CD4-positive, alpha-beta T cell treated with Interleukin-6 at 100 ng/mL for 8 hours (primary cell): ENCODE data around the gene FKBP10.
"Not testable (repeated sequence)": the region's sequence is repeated elsewhere in the genome, so short reads cannot be mapped to it uniquely, and the experiment has no call there.

Source experiments
- DNase-seq: peaks from one replicate; pipeline ENCODE4 v3.0.0-alpha.2; 2020; ENCODE audit warnings: mixed read lengths, low spot score

The FKBP10 gene

GRCh38 chr17:41810659-41811548 lies 1.9 kb upstream of the FKBP10 start:
- DNase-seq = peak; percentile 14

GRCh38 chr17:41811549-41812380 lies 1.0 kb upstream of the FKBP10 start, which contains the start of gene P3H4:
TSS of gene P3H4 (minus strand) at chr17:41811949. CDS start at chr17:41811915, 34 bp downstream.
- DNase-seq = peak; percentile 70

GRCh38 chr17:41813152-41813680 lies 412 bp downstream of the FKBP10 start:
- no peak for DNase-seq

DNA sequence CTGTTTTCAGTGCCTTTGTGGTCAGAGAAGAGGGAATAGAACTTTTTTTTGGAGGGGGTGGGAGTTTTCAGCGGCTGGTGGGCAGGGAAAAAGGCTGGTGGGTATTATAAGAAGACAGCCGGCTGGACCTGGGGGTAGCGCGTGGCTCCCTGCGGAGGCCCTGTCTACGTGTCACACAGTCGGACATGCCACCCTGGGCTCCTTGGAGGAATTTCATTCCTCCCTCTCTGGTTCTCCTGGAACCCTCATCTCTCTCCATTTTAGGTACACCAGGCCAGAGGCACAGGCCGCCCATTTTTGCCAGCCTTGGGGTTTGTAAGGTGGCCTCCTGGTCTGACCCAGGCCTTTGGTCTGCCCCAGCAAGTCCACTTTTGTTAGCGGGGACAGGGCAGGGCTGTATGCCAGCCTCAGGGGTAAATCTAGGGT lies 908 bp downstream of the FKBP10 start:
- DNase-seq = no peak

GRCh38 chr17:41814195-41814594 lies 1.4 kb downstream of the FKBP10 start:
- DNase-seq = no peak

- DNase-seq = no peak
Observed at GRCh38 chr17:41816637-41817320, 4.0 kb downstream of the FKBP10 start.

- DNase-seq = no peak
Observed at GRCh38 chr17:41818024-41818423, 5.2 kb downstream of the FKBP10 start.

GRCh38 chr17:41821776-41822175 lies 9.0 kb downstream of the FKBP10 start:
- no peak for DNase-seq

DNA sequence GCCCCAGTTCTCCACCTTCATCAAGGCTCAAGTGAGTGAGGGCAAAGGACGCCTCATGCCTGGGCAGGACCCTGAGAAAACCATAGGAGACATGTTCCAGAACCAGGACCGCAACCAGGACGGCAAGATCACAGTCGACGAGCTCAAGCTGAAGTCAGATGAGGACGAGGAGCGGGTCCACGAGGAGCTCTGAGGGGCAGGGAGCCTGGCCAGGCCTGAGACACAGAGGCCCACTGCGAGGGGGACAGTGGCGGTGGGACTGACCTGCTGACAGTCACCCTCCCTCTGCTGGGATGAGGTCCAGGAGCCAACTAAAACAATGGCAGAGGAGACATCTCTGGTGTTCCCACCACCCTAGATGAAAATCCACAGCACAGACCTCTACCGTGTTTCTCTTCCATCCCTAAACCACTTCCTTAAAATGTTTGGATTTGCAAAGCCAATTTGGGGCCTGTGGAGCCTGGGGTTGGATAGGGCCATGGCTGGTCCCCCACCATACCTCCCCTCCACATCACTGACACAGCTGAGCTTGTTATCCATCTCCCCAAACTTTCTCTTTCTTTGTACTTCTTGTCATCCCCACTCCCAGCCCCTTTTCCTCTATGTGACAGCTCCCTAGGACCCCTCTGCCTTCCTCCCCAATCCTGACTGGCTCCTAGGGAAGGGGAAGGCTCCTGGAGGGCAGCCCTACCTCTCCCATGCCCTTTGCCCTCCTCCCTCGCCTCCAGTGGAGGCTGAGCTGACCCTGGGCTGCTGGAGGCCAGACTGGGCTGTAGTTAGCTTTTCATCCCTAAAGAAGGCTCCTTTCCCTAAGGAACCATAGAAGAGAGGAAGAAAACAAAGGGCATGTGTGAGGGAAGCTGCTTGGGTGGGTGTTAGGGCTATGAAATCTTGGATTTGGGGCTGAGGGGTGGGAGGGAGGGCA lies 9.7 kb downstream of the FKBP10 start:
- no peak for DNase-seq

DNA sequence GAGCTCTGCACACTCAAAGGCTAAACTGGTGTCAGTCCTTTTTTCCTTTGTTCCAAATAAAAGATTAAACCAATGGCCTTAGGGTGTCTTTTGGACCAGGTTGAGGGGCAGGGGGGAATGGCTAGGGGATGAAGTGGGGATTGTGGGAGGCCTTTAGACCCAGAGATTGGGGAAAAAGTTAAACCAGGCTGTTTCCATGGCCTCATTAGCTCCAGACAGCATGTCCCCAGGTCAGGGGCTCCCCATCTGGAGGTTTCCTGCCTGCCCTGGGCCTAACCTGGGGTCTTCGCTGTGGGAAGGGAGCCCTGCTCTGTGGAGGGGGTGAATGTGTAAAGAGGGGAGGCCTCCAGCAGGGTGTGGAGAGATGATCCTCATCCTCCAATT lies 10.3 kb downstream of the FKBP10 start:
- DNase-seq = no peak

DNA sequence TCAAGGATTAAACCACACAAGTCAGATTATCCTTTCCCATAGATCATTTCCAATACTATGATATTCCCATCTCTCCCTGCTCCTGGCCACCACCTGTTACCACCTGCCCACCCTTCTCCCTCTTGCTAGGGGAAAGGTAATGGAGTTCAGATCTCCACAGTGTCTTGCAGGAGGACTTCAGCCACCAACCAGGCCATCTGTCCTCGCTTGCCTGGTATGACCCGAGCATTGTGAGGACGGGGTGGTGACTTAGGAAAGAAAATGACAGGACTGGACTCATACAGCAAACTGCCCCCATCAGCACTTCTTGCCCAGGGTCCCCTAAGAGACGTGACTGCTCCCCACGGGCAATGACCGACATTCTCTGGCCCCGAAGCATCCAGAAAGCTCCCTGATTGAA lies 10.8 kb downstream of the FKBP10 start:
- DNase-seq = no peak

DNA sequence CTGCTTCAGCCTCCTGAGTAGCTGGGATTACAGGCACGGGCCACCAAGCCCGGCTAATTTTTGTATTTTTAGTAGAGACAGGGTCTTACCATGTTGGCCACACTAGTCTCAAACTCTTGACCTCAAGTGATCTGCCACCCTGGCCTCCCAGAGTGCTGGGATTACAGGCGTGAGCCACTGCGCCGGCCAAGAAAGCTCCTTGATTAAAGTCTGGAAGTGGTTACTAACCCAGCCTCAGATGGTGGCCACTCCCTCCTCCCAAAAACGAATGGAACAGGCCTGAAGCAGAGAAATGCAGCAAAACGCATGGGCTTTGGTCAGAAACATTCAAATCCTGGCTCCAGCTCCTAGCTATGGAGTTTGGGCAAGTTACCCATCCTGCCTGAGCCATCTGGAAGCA lies 11.3 kb downstream of the FKBP10 start:
- no peak for DNase-seq

DNA sequence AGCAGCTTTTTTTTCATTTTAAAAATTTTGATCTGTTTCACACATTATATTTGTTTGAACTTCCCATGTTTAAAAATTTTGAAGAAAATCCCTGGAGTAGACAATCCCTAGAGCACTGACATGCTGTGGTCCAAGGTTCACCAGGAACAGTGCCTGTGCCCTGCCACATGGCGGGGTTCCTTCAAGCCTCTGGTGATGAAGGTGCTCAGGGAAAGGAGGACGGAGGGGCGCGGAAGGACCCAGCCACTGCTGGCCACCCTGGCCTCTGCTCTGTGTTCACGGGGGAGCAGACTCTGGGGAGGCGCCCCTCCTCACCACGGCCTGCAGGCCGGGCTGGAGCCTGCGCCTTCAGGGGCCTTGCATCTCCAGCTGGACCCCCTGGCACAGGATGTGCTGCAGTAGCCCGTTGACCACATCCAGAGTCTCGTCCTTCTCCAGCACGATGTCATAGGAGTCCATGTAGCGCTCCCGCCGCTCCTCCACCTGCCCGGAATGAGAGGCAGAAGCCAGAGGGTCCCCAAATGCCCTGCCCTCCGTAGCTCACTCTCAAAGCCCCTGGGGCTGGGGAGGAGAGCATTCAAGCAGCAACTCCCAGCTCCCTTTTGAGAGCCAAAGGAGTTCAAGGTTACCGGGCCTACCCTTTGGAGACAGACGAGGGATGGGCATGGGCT lies 12.5 kb downstream of the FKBP10 start:
- DNase-seq = no peak

GRCh38 chr17:41829961-41830360 lies 17.2 kb downstream of the FKBP10 start:
- not testable (repeated sequence) for DNase-seq

- DNase-seq = no peak
Observed at GRCh38 chr17:41835214-41835799, 22.5 kb downstream of the FKBP10 start.

GRCh38 chr17:41835800-41836549 lies 23.2 kb downstream of the FKBP10 start, which contains the start of gene NT5C3B:
TSS of gene NT5C3B (minus strand) at chr17:41836232. CDS start at chr17:41836193, 39 bp downstream.
- DNase-seq = peak; percentile 60

DNA sequence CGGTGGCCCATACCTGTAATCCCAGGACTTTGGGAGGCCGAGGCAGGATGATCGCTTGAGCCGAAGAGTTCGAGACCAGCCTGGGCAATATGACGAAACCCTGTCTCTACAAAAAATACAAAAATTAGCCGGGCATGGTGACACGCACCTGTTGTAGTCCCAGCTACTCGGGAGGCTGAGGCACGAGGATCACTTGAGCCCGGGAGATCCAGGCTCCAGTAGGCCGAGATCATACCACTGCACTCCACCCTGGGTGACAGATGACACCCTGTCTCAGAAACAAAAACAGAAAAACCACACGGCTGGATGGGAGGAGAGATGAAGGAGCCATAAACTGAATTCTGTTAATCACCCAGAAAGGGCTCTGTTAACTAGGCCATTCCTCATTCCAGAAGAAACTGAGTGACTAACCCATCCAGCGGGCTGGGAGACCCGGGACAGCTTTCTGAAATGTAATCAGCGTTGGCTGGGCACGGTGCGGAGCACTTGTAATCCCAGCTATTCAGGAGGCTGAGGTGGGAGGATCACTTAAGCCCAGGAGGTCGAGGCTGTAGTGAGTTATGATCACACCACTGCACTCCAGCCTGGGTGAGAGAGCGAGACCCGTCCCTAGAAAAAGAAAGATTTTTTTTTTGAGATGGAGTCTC lies 23.9 kb downstream of the FKBP10 start:
- no peak for DNase-seq

GRCh38 chr17:41837761-41838538 lies 25.1 kb downstream of the FKBP10 start, which contains the start of gene KLHL10:
TSS of gene KLHL10 (plus strand) at chr17:41837825. CDS start at chr17:41837933, 108 bp downstream.
- DNase-seq = no peak
